GM04504 (cell line): ENCODE data around the gene GALE.
A peak's percentile ranks its signal among the peaks of the same experiment; 100 is the strongest.
"Not testable (repeated sequence)": the region's sequence is repeated elsewhere in the genome, so short reads cannot be mapped to it uniquely, and the experiment has no call there.

ENCODE experiments used
- DNase-seq: peaks from one replicate; pipeline ENCODE4 v3.0.0-alpha.2; 2012; ENCODE audit warnings: low read depth

Gene GALE

DNA sequence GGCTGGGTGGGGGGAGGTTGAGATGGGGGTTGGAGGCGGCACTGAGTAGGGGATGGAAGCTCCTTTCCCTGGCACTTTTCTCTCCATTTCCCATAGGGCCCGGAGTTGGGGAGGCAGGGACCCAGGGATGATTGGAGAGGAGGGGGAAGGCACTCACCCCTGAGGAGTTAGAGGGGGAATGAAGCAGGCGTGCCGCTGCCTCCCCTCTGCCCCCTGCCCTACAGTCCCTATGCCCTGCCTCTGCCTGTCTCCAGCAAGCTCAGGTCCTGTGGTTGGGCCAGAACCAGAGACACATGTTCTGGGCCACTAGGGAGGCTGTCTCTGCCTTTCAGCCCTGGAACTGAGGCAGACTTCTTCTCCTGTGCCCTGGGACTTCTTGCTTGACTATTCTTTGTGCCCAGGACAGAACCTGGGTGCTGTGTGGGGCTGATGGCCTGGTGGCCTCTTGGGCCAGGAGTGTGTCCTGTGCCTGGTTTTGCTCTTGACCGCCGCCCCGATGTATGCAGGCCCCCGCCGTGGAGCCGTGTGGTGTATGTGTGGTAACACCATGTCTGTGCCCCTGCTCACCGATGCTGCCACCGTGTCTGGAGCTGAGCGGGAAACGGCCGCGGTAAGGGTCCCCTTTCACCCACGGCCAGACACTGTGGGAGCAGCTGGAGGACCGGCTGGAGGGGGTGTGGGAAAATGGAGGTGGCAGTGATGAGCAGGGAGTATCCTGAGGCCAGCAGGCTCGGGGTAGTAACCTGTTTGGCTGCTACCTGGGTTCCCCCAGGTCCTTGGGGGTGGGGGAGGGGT lies 8.2 kb downstream of the GALE start:
- no peak for DNase-seq

DNA sequence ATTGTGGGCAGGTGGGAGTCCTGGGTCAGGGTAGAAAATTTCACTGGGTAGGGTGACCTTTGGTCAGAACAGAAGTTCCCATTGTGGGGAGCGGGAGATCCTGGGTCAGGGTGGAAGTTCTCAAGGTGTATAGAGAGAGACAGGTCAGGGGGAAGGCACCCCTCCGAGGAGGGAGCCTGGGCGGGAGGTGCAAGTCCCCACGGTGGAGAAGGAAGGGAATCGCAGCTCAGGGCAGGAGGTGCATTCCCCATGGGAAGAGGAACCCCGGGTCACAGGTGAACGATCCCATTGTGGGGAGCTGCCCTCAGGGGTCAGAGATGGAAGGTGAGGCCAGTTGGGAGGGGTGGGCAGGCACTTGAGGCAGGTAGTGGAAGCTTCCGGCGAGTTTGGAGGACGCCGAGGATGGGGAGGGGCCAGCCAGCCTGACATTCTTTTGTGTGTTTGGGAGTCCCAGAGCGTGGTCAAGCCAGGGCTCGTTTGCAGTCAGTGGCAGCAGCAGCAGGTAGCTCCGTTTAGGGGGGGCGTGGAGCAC lies 9.0 kb downstream of the GALE start:
- no peak for DNase-seq

DNA sequence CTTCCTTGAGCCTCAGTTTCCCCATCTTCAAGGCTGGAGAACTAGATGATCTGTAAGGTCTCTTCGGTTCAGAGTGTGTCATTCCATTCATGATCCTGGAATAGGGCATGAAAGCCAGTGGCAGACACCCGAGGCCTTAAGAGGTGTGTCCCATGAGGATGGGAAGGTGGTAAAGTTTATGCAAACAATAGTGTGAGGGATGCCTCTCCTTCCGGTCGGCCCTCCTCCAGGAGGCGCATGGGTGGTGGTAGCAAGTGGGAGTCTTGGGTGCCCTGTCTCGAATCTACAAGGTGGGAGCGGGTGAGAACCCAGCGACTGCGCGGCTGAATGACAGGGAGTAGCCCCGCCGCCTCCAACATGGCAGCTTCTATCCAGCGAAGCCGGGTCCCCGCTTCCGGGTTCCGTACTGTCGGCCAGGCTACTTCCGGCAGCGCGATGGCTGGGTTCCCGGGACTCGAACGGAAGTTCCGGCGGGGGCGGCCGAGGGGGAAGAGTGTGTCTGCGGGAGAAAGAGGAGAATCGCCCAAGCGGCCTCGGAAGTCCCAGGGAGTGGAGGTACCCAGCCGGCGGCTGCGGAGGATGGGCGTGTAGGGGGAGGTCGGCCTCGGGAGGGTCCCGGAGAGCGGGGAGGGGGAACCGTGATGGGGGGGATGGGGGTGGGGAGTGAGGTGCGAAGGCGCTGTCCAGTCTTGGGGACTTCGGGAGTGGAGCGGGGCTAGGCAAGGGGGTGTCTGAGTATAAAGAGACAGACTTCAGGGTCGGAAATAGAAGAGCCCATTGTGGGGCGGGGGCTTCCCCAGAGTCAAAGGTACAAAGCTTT lies 9.6 kb downstream of the GALE start, which contains the start of gene LYPLA2:
Gene LYPLA2 (plus strand): TSS at position 450 of the 820 bp plus-strand sequence. CDS start 1,538 bp downstream, outside the sequence.
- DNase-seq, result peak; percentile 79

DNA sequence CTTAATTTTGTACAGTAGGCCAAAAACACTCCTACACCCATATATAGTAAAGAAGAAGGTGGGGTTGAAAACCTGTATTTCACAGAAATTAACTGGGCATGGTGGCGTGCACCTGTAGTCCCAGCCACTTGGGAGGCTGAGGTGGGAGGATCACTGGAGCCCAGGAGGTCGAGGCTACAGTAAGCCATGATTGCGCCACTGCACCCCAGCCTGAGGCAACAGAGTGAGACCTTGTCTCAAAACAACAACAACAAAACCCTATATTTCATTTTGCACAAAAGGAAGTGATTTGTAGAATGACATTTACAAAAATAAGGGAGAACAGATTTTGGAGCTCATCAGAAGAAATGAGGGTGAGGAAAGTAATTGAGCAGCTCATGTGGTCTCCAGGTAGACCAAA lies 11.9 kb downstream of the GALE start:
- no peak for DNase-seq

DNA sequence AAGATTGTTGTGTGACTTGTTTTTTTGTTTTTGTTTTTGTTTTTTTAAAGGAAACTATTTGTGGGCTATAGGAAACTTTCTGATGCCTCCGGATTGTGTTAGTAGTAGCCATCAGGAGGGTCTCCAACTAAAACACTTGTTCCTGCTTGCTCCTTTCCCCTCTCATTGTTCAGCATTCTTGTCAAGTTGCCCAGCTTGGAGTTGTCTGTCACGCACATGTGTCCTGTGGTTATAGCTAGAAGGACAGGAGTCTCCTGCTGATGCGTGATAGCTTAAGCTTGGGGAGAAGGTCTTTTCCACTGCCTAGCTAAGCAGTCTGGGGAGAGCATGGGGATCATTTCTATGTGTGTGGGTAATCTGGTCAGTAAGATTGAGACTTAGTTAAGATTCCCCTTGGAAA lies 12.9 kb downstream of the GALE start:
- DNase-seq, result no peak

DNA sequence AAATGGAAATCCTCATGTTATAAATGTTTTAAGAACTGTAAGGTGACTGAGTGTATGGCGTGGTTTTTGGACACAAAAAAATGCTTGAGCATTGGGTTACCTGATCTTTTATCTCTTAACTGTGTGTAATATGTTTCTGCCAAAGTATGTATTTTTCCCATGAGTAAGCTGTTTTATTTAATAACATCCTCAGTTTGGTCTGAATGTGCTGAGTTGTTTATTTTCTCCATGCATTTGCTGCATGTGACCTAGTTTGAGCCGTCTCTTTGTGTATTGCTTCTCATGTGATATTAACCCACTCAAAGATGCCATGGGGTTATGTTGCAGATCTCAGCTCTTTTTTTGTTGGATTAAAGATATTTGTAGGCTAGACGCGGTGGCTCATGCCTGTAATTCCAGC lies 15.7 kb downstream of the GALE start:
- no peak for DNase-seq

DNA sequence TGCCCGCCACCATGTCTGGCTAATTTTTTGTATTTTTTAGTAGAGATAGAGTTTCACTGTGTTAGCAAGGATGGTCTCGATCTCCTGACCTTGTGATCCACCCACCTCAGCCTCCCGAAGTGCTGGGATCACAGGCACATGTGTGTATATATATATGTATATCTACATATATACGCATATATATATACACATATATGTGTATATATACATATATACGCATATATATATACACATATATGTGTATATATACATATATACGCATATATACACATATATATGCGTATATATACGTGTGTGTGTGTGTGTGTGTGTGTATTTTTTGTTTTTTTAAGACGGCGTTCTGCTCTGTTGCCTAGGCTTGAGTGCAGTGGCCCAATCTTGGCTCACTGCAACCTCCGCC lies 17.4 kb downstream of the GALE start:
- not testable (repeated sequence) for DNase-seq

DNA sequence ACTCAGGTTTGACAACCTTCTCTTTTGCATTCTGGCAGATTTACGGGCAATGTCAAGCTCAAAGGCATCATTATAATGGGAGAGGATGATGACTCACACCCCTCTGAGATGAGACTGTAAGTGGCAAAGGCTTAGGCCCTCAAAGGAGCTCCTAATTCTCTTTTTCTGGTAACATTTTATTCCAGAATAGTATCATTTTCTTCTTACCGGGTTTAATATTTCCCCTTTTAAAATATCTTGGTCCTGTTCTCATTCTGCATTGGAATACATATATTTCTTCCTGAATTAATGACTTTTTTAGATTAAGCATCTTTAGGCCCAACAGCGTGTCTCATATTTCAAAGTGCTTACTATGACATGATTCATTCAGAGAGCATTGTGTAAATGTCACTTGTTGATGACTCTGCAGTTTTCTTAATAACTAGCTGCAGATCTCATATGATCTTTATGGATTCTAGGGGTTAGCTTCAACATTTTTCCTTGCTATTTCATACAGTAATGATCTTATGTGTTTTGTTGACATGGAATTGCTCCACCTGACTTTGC lies 20.7 kb downstream of the GALE start:
- no peak for DNase-seq

DNA sequence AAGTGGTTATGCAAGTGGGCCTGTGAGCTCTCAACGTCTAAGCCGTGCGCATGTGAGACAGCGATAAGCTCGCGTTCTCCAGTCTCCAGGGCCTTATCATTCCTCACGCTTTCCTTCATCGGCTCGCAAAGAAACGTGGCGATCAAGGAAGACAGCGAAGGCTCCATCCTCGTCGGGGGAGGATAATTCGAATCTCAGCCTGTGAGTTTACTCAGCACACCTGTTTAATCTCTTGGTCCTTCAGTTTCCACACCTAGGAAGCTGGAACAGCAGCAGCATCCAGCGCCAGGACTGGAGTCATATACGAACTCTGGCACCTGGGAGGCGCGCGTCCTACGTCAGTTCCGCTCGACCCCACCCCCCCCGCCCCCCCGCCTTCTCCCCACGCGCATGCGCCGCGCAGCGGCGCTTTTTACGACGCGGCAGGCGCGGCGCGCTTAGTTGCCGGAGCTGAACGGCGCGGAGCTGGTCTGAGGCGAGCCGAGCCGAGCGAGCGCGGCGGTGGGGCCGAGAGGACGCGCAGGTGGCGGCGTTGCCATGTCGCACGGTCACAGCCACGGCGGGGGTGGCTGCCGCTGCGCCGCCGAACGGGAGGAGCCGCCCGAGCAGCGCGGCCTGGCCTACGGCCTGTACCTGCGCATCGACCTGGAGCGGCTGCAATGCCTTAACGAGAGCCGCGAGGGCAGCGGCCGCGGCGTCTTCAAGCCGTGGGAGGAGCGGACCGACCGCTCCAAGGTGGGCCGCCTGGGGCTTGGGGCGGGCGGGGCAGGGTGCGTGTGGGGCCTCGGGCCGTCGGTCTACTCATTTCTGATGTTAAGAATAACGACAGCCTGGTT lies 22.4 kb downstream of the GALE start, which contains the start of gene PITHD1:
Gene PITHD1 (plus strand): TSS at position 440 of the 836 bp plus-strand sequence. CDS start 98 bp downstream, at position 538.
- DNase-seq, result peak; percentile 58

DNA sequence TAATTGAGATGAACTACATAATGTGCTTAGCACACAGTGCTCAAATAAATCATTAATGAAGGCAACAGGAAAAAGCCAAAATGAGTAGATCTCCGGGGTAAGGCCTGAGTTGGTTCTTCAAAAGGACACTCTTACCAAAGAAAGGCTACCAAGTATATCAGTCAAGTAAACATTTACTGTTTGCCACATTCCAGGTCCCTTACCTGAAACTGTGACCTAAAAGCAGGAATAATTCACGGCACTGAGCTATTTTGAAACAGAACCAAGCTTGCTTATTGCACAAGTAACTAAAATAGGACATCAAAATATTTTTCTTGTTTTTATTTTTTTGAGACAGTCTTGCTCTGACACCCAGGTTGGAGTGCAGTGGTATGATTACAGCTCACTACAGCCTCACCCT lies 24.3 kb downstream of the GALE start:
- no peak for DNase-seq

DNA sequence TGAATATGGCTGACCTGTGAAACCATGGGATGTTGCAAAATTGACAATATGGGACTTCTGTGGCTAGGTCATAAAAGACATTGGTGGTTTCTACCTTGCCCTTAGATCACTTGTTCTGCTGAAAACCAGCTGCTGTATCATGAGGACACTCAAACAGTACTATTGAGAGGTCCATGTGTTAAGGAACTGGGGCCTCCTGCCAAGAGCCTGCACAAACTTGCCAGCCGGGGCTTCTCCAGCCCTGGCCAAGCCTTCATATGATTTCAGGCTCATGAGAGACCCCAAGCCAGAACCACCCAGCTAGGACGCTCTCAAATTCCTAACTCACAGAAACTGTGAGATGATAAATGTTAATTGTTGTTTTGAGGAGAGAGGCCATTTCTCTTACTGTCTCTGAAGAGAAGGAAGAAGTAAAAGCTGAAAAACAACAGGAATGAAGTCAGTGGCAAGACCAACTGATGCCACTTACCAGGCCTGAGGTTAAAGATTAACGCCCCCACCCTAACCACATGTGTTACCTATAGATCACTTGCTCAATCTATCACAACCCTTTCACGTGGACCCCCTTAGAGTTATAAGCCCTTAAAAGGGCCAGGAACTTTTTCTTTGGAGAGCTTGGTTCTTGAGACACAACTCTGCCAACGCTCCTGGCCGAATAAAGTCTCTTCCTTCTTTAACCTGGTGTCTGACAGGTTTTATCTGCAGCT lies 26.2 kb downstream of the GALE start:
- no peak for DNase-seq

DNA sequence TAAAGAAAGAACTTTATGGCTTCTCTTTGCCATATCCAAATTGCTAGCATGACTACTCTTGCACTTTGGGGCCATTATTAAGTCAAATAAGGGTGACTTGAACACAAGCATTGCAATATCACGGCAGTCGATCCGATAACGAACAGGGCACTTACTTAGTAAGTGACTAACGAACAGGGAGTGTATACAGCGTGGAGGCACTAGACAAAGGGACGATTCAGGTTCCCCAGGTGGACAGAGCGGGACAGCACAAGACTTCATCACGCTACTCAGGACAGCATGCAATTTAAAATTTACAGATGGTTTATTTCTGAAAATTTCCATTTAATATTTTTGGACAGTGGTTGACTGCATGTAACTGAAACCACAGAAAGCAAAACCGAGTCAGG lies 27.7 kb downstream of the GALE start:
- no peak for DNase-seq

DNA sequence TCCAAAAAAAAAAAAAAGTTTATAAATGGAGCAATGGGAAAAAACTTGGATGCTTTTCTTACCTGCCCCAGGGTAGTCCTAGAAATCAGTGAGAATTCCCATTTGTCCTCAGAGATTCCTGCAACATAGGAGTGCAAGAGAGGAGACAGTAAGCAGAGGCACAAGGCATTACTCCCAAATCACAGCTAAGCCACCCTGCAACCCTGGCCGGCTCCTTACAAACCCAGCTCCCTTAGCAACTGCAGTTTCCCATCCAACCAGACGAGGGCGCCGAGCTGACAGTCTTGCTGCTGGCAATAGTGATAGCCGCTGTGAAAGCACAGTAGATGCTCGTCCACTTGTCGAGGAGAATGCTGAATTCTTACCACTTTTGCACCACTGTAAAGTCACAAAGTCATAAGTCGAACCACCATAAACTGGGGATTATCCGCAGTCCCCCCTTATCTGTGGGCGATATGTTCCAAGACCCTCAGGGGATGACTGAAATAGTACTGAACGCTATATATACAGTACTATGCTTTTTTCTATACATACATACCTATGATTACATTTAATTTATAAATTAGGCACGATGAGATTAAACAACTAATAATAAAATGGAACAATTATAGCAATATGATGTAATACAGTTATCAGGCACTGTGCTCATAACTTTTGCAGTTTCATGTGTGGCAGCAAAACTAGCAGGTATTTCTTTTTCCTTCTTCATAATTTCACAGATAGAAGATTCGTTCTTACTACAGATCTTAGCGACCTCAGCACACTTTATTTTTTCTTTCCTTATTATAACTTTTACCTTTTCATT lies 28.3 kb downstream of the GALE start:
- DNase-seq, result no peak

DNA sequence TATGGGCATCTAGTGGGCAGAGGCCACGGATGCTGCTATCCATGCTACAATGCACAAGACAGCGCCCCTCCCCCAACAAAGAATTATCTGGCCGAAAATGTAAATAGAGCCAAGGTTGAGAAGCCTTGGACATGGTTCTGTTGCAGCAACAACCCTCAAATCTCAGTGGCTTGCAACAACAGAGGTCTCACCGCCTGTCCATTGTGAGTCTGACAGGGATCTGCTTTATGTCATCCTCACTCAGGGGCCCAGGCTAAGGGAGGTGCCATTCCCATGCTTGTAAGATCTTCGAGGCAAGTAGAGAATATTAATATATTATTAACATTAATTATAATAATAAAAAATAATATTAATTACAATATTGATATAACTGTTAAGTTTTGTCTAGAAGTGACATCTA lies 31.8 kb downstream of the GALE start:
- DNase-seq, result no peak

DNA sequence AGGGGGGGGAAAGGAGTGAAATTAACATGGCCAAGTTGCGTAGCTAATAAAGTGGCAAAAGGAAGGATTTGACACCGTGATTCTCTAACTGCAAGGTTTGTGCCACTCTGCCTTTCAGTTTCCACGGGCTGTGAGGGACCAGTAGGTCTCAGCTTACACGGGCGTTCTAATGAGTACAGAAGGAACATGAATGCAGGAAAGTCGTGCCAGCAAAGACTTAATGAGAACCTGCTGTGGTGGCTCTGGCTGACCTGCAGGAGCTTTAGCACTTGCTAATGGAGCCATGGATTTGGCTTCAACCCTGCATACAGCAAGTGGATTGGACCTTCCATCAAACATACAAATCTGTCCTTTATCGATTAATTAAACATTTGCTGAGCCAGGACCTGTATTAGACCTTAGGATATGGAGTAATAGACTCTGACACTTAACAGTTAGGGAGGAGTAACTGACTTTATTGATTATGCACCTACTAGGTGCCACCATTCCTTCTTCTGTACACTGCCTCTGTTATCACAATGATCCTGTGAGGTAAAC lies 37.4 kb downstream of the GALE start:
- peak; percentile 12 for DNase-seq

DNA sequence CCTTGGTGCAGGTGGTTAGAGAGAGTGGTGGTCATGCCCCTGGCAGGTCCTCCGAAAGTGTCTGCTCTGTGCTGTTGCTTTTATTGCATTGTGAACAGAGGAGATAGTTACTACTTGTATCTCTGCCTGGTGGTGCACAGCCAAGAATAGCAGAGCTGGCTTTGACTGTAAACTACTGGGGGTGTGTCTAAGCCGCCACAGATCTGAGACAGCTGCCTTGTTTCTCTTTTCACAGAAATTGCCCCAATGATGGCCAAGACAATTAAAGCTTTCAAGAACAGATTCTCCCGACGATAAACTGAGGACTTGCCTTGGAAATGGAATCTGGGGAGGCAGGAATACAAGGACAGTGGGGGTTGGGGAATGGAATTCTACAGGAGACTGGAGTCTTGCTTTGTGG lies 41.3 kb downstream of the GALE start:
- no peak for DNase-seq

DNA sequence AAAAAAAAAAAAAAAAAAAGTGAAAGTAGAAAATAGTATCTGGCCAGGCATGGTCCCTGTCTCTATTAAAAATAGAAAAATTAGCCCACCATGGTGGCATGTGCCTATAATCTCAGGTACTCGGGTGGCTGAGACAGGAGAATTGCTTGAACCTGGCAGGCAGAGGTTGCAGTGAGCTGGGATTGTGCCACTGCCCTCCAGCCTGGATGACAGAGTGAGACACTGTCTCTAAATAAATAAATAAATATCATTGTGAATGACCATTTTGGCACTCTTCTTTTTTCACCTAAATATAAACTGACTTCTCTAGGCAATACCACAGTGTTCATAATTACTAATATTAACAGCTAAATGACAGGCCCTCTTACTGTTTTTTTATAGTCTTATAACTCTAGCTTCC lies 42.7 kb downstream of the GALE start:
- no peak for DNase-seq

DNA sequence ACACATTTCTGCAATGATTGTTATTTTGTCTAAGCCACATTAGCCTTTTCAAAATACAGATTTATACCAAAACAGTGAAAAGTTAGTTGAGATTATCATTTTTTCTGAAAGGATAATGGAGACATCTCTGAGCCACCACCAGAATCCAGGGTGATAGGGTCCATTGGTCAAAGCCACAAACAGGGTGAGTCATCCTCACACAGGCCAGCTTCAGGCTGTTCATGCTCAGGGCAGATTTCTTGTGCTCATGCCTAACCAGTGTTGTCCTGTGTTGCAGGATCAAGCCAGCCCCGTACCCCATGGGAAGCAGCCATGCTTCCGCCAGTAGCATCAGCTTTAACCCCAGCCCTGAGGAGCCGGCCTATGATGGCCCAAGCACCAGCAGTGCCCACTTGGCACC lies 43.9 kb downstream of the GALE start:
- DNase-seq, result peak; percentile 32

DNA sequence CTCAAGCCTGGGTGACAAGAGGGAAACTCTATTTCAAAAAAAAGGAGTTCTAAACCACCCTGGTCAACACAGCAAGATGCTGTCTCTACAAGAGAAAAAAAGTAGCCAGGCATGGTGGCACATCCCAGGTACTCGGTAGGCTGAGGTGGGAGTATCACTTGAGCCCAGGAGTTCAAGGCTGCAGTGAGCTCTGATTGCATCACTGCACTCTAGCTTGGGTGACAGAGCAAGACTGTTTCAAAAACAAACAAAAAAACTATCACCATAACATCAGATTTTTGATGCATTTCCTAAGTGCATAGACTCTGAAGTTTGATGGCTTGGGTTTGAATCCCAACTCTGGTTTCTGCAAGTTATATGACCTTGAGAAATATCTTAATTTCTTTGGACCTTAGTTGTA lies 47.6 kb downstream of the GALE start:
- no peak for DNase-seq

DNA sequence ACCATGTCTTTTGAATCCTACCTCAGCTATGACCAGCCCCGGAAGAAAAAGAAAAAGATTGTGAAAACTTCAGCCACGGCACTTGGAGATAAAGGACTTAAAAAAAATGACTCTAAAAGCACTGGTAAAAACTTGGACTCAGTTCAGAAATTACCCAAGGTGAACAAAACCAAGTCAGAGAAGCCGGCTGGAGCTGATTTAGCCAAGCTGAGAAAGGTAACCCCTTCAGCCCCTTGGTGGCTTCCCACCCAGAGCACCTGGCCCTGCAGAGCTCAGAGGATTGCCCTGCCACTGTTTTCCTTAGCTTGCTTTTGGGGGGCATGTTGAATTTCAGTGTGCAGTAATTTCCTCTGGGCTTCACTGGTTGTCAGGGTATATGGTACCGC lies 48.7 kb downstream of the GALE start:
- DNase-seq, result no peak
